ENCODE data around the gene OTOA. TPM values are rescaled to one million over a fixed set of nuclear protein-coding genes. Genes with fewer than 3 reads are reported as not detected.

Gene OTOA
- polyA plus RNA-seq (2013, experiment 1 of 2) = 0.03 TPM
- 0.04 TPM for polyA plus RNA-seq (2013, experiment 2 of 2)

DNA sequence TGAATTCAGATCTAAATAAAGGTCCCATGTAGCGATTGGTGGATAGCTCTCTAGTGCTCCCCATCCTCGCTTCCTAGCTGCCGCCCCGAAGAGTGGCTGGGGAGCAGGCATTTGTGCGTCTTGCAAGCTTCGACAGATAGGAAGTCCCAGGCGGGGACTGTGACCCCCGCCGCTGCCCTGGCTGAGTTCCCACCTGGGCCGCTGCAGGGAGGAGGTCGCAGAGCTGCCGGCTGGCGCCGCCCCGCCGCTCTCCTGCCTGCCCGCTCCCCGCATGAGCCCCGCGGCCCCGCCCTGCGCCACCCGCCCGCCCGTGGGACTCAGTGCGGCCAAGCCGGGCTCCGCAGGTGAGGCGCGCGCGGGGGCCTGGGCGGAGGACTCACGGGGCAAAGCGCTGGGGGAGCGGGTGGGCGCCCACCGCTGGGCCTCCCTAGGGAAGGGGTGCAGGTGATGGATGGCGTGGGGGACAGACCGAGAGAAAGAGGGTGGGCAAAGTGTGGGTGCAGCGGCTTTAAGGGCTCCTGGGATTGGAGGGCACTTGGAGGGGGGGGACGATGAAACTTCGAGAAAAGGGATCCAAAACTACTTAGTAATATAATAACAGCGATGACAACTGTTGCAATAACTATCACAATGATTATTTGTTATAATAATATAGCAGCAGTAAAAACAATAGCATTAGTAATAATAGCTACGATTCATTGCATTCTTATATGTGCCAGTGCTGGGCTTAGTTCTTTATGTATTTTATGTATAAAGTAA, at the start of gene OTOA:
OTOA (plus strand) TSS at position 80 of the 759 bp plus-strand sequence. CDS start 14,547 bp downstream, outside the sequence.
- Histone ChIP-seq H3K4ac (ENCODE audit: low read depth, low read length) (no peak within 1 kb of the TSS), H2BK5ac (ENCODE audit: low read length) (no peak within 1 kb of the TSS), H4K8ac (ENCODE audit: low read depth, low read length) (peak within 1 kb of the TSS; percentile 86), H3K27me3 (ENCODE audit: insufficient read depth, low read length, poor library complexity) (no peaks in the 10 kb centered on the region), H3K36me3 (ENCODE audit: control insufficient read depth, insufficient read depth, low read length) (no peaks in the 10 kb centered on the region), H2BK15ac (replicated peaks; ENCODE audit: low read depth) (no peak within 1 kb of the TSS), H2BK120ac (ENCODE audit: low read depth, low read length) (no peak within 1 kb of the TSS), H3K56ac (ENCODE audit: low read length) (peak within 1 kb of the TSS; percentile 25), H4K5ac (ENCODE audit: low read length) (no peak within 1 kb of the TSS), H2AK5ac (ENCODE audit: low read length) (no peak within 1 kb of the TSS), H3K4me3 (ENCODE audit: low read length) (no peak within 1 kb of the TSS), H3K23ac (ENCODE audit: low read length) (no peak within 1 kb of the TSS), H3K79me1 (ENCODE audit: low read length) (no peaks in the 10 kb centered on the region), H3K9ac (ENCODE audit: low read length) (no peak within 1 kb of the TSS), H3K79me2 (ENCODE audit: control insufficient read depth, insufficient read depth, low read length) (no peaks in the 10 kb centered on the region), H3K18ac (ENCODE audit: low read length) (no peak within 1 kb of the TSS), H3K4me2 (ENCODE audit: low read length) (peak within 1 kb of the TSS; percentile 52), H3K27ac (ENCODE audit: low read depth, low read length) (no peak within 1 kb of the TSS), H3K4me1 (ENCODE audit: control insufficient read depth, low read depth, low read length) (no peaks in the 10 kb centered on the region)
- no CpG with 5 or more reads among the region's 45 CpGs for WGBS (ENCODE audit: extremely low coverage, insufficient coverage, low lambda C conversion rate)
- DNase-seq = peak; percentile 32

DNA sequence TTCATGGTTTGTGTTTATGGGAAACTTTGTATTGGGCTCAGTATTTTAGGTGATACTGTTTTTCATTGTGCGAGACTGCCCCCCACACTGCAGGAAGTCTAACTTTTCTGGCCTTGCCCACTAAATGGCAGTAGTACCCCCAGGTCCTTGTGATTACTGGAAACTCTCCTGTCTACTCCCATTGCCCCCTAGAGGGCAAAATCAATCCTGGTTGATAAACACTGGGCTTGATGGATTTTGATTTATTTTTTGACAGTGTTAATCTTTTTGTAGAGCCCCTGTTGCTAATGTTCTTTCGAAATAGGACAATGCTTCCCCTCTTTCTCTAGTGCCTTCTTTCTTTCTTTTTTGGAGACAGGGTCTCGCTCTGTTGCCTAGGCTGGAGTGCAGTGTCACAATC, 48.9 kb upstream of the OTOA start:
- H2BK5ac ChIP-seq (ENCODE audit: low read length) = no peak overlapping the region
- no peak overlapping the region for H3K23ac ChIP-seq (ENCODE audit: low read length)
- H3K79me1 ChIP-seq (ENCODE audit: low read length) = peaks cover 23% of the 10 kb centered on the region
- no peak overlapping the region for H3K9ac ChIP-seq (ENCODE audit: low read length)
- H3K56ac ChIP-seq (ENCODE audit: low read length) = no peak overlapping the region
- H3K4ac ChIP-seq (ENCODE audit: low read depth, low read length) = no peak overlapping the region
- no peak for DNase-seq
- no peak overlapping the region for H4K8ac ChIP-seq (ENCODE audit: low read depth, low read length)
- peaks cover 25% of the 10 kb centered on the region for H3K79me2 ChIP-seq (ENCODE audit: control insufficient read depth, insufficient read depth, low read length)
- H3K4me3 ChIP-seq (ENCODE audit: low read length) = no peak overlapping the region
- H2BK120ac ChIP-seq (ENCODE audit: low read depth, low read length) = no peak overlapping the region
- no CpG with 5 or more reads among the region's 3 CpGs for WGBS (ENCODE audit: extremely low coverage, insufficient coverage, low lambda C conversion rate)
- no peak overlapping the region for H2BK15ac ChIP-seq (replicated peaks; ENCODE audit: low read depth)
- no peak overlapping the region for H3K4me2 ChIP-seq (ENCODE audit: low read length)
- H3K36me3 ChIP-seq (ENCODE audit: control insufficient read depth, insufficient read depth, low read length) = no peaks in the 10 kb centered on the region
- no peak overlapping the region for H4K5ac ChIP-seq (ENCODE audit: low read length)
- no peak overlapping the region for H2AK5ac ChIP-seq (ENCODE audit: low read length)
- no peak overlapping the region for H3K27ac ChIP-seq (ENCODE audit: low read depth, low read length)
- H3K27me3 ChIP-seq (ENCODE audit: insufficient read depth, low read length, poor library complexity) = no peaks in the 10 kb centered on the region
- H3K4me1 ChIP-seq (ENCODE audit: control insufficient read depth, low read depth, low read length) = peaks cover 7% of the 10 kb centered on the region
- no peak overlapping the region for H3K18ac ChIP-seq (ENCODE audit: low read length)

DNA sequence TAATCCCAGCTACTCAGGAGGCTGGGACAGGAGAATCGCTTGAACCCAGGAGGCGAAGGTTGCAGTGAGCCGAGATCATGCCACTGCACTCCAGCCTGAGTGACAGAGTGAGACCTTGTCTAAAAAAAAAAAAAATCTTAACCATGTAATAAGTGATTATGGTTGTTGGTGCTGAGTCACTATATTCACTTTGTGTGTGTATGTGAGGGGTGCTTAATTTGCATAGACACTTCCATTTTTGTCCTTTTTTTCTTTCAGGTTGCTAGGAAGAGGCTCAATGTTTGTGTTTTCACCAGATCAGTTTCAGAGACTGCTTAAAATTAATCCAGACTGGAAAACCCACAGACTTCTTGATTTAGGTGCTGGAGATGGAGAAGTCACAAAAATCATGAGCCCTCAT, 46.2 kb upstream of the OTOA start:
- Histone ChIP-seq H3K27me3 (ENCODE audit: insufficient read depth, low read length, poor library complexity) (no peaks in the 10 kb centered on the region), H3K4me1 (ENCODE audit: control insufficient read depth, low read depth, low read length) (no peaks in the 10 kb centered on the region), H4K8ac (ENCODE audit: low read depth, low read length) (no peak overlapping the region), H4K5ac (ENCODE audit: low read length) (no peak overlapping the region), H3K56ac (ENCODE audit: low read length) (no peak overlapping the region), H3K79me2 (ENCODE audit: control insufficient read depth, insufficient read depth, low read length) (peaks cover 15% of the 10 kb centered on the region), H2BK5ac (ENCODE audit: low read length) (no peak overlapping the region), H3K36me3 (ENCODE audit: control insufficient read depth, insufficient read depth, low read length) (no peaks in the 10 kb centered on the region), H2BK120ac (ENCODE audit: low read depth, low read length) (no peak overlapping the region), H2BK15ac (replicated peaks; ENCODE audit: low read depth) (no peak overlapping the region), H3K79me1 (ENCODE audit: low read length) (peaks cover 17% of the 10 kb centered on the region), H3K4ac (ENCODE audit: low read depth, low read length) (no peak overlapping the region), H3K4me3 (ENCODE audit: low read length) (no peak overlapping the region), H3K9ac (ENCODE audit: low read length) (no peak overlapping the region), H3K23ac (ENCODE audit: low read length) (no peak overlapping the region), H2AK5ac (ENCODE audit: low read length) (no peak overlapping the region), H3K18ac (ENCODE audit: low read length) (no peak overlapping the region), H3K4me2 (ENCODE audit: low read length) (no peak overlapping the region), H3K27ac (ENCODE audit: low read depth, low read length) (no peak overlapping the region)
- no CpG with 5 or more reads among the region's 3 CpGs for WGBS (ENCODE audit: extremely low coverage, insufficient coverage, low lambda C conversion rate)
- DNase-seq = no peak

DNA sequence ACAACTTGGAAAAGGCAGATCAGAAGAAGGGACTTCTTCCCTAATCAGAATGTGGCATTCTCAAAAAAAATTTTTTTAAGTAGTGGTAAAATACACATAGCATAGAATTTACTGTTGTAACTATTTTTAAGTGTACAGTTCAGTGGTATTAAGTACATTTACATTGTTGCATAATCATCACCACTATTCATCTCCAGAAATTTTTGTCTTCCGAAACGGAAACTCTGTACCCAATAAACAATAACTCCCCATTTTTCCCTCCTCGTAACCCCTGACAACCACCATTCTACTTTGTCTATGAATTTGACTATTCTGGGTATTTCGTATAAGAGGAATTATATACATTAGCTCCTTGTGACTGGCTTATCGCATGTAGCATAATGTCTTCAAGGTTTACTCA, 45.5 kb upstream of the OTOA start:
- H2AK5ac ChIP-seq (ENCODE audit: low read length) = no peak overlapping the region
- H3K4ac ChIP-seq (ENCODE audit: low read depth, low read length) = no peak overlapping the region
- H4K5ac ChIP-seq (ENCODE audit: low read length) = no peak overlapping the region
- H3K4me3 ChIP-seq (ENCODE audit: low read length) = no peak overlapping the region
- H3K79me1 ChIP-seq (ENCODE audit: low read length) = peaks cover 14% of the 10 kb centered on the region
- H3K27me3 ChIP-seq (ENCODE audit: insufficient read depth, low read length, poor library complexity) = no peaks in the 10 kb centered on the region
- no peaks in the 10 kb centered on the region for H3K36me3 ChIP-seq (ENCODE audit: control insufficient read depth, insufficient read depth, low read length)
- H3K4me2 ChIP-seq (ENCODE audit: low read length) = no peak overlapping the region
- no peak overlapping the region for H3K18ac ChIP-seq (ENCODE audit: low read length)
- DNase-seq = no peak
- no peak overlapping the region for H2BK5ac ChIP-seq (ENCODE audit: low read length)
- no peak overlapping the region for H3K56ac ChIP-seq (ENCODE audit: low read length)
- H2BK15ac ChIP-seq (replicated peaks; ENCODE audit: low read depth) = no peak overlapping the region
- H3K23ac ChIP-seq (ENCODE audit: low read length) = no peak overlapping the region
- H4K8ac ChIP-seq (ENCODE audit: low read depth, low read length) = no peak overlapping the region
- no peak overlapping the region for H3K27ac ChIP-seq (ENCODE audit: low read depth, low read length)
- 100% methylated on average over 3 of the region's 5 CpGs for WGBS (ENCODE audit: extremely low coverage, insufficient coverage, low lambda C conversion rate)
- H3K79me2 ChIP-seq (ENCODE audit: control insufficient read depth, insufficient read depth, low read length) = peaks cover 11% of the 10 kb centered on the region
- no peaks in the 10 kb centered on the region for H3K4me1 ChIP-seq (ENCODE audit: control insufficient read depth, low read depth, low read length)
- no peak overlapping the region for H2BK120ac ChIP-seq (ENCODE audit: low read depth, low read length)
- no peak overlapping the region for H3K9ac ChIP-seq (ENCODE audit: low read length)

DNA sequence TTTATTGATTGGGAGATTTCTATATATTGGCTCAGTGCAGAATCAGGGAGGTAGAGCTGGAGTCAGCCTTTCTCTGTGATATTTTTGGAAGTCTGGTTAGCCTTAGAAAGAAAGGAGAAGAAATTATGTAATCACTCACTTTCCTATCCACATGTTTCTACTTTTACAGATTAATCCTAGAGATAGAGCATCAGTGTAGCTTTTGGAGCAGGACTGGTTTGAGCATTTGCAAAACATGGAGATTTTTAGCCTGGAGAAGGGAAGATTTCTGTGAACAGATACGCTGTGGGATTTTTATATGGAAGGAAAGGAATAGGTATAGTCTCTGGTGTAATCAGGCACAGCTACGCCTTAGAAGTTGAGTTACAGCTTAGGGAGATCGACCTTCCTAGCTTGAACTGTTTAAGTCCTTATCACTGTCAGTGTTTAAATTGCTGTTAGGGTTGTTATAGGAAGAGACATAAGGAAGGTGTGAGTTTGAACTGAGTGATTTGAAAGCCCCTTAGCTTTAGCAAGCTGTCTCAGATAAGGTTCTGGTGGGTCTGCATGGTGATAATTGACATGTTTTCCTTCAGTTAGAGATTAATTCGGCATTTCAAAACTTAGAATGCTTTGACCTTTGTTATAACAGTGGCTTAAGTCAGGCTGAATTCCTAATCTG, 43.9 kb upstream of the OTOA start:
- H3K9ac ChIP-seq (ENCODE audit: low read length) = no peak overlapping the region
- no peak overlapping the region for H2BK120ac ChIP-seq (ENCODE audit: low read depth, low read length)
- peaks cover 10% of the 10 kb centered on the region for H3K79me2 ChIP-seq (ENCODE audit: control insufficient read depth, insufficient read depth, low read length)
- no peak overlapping the region for H3K23ac ChIP-seq (ENCODE audit: low read length)
- no peak overlapping the region for H2BK5ac ChIP-seq (ENCODE audit: low read length)
- no peak overlapping the region for H2AK5ac ChIP-seq (ENCODE audit: low read length)
- no peak overlapping the region for H4K5ac ChIP-seq (ENCODE audit: low read length)
- H3K79me1 ChIP-seq (ENCODE audit: low read length) = peaks cover 8% of the 10 kb centered on the region
- no peaks in the 10 kb centered on the region for H3K36me3 ChIP-seq (ENCODE audit: control insufficient read depth, insufficient read depth, low read length)
- H3K4me1 ChIP-seq (ENCODE audit: control insufficient read depth, low read depth, low read length) = no peaks in the 10 kb centered on the region
- no peak overlapping the region for H3K27ac ChIP-seq (ENCODE audit: low read depth, low read length)
- peak; percentile 68 for DNase-seq
- no CpG with 5 or more reads among the region's 4 CpGs for WGBS (ENCODE audit: extremely low coverage, insufficient coverage, low lambda C conversion rate)
- H3K56ac ChIP-seq (ENCODE audit: low read length) = no peak overlapping the region
- no peak overlapping the region for H4K8ac ChIP-seq (ENCODE audit: low read depth, low read length)
- no peak overlapping the region for H2BK15ac ChIP-seq (replicated peaks; ENCODE audit: low read depth)
- no peak overlapping the region for H3K18ac ChIP-seq (ENCODE audit: low read length)
- H3K27me3 ChIP-seq (ENCODE audit: insufficient read depth, low read length, poor library complexity) = no peaks in the 10 kb centered on the region
- no peak overlapping the region for H3K4ac ChIP-seq (ENCODE audit: low read depth, low read length)
- H3K4me3 ChIP-seq (ENCODE audit: low read length) = no peak overlapping the region
- H3K4me2 ChIP-seq (ENCODE audit: low read length) = no peak overlapping the region

Measured in mesendoderm (in vitro differentiated cells).